GM18868 (cell line): Measurements from ENCODE around the gene CHTOP.
"Not testable (repeated sequence)": the region's sequence is repeated elsewhere in the genome, so short reads cannot be mapped to it uniquely, and the experiment has no call there.

Experiments
- ATAC-seq: cut with Tn5 transposase; IDR thresholded peaks from one replicate; pipeline ENCODE4 v1.9.1; 2021; ENCODE audit warnings: mild to moderate bottlenecking, moderate library complexity; ENCODE audit not compliant: unreplicated experiment

The CHTOP gene

GRCh38 chr1:153630384-153630783 lies 3.5 kb upstream of the CHTOP start:
- no peak for ATAC-seq

- ATAC-seq, result no peak
These were observed 2.5 kb upstream of the CHTOP start for GRCh38 chr1:153631047-153632022.

- ATAC-seq, result peak; percentile 21
These were observed 609 bp upstream of the CHTOP start for GRCh38 chr1:153633161-153633753.

- no peak for ATAC-seq
These were observed 2.0 kb downstream of the CHTOP start for GRCh38 chr1:153635872-153636271.

DNA sequence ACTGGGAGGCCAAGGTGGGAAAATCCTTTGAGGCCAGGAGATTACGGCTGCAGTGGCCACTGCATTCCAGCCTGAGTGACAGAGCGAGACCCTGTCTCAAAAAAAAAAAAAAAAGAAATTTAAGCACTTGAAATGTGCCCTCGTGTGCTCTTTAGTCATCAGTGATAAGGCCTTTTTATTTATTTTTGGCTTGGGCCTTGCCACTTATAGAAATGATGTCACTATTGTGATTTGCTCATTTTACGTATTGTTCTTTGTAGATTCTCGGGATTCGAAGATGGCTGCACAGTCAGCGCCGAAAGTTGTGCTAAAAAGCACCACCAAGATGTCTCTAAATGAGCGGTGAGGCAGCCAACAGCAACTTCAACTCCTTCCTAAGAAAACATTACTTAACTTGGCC lies 2.4 kb downstream of the CHTOP start:
- ATAC-seq, result no peak

DNA sequence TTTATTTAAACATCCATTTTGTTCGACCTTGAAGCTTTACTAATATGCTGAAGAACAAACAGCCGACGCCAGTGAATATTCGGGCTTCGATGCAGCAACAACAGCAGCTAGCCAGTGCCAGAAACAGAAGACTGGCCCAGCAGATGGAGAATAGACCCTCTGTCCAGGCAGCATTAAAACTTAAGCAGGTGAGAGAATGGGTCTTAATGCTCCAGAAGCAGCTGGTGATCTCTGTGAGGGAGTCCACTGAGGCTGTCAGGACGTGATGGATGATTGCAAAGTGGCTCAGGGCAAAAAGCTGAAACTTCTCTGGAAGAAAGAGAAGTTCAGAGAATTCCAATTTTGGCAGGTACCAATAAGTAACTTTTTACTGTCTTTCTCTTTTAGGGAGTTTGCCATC lies 4.4 kb downstream of the CHTOP start:
- no peak for ATAC-seq

- no peak for ATAC-seq
These were observed 5.4 kb downstream of the CHTOP start for GRCh38 chr1:153639280-153639679.

GRCh38 chr1:153640213-153640612 lies 6.3 kb downstream of the CHTOP start:
- not testable (repeated sequence) for ATAC-seq

DNA sequence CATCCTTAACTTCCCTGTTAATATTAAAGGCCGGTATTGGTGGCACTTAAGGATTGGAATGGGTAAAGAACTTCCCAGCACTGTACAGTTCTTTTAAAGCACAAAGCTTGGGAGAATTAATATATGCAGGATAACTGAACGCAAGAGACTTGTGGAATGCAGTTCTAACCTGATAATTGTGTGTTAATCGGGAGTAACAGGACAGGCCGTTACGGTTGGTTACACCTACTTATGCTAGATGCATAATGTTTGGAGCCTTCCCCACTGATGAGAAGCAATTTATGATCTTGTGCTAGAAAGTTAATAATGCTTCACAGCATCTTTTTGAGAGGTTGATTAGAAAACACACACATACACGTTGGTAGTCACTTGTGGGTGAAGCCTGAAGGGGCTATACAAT lies 7.0 kb downstream of the CHTOP start:
- ATAC-seq, result no peak

DNA sequence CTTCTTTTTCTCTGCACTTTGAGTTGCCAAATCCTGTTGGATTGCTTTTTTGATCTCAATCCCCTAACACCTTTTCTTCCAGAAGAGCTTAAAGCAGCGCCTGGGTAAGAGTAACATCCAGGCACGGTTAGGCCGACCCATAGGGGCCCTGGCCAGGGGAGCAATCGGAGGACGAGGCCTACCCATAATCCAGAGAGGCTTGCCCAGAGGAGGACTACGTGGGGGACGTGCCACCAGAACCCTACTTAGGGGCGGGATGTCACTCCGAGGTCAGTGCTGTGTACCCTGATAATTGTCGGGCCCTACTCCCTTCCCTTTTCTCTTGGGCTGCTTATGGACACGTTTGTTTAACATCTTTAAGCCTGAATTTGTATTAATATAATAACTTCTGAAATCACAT lies 8.3 kb downstream of the CHTOP start:
- no peak for ATAC-seq

- ATAC-seq, result no peak
These were observed 9.2 kb downstream of the CHTOP start for GRCh38 chr1:153643100-153643499.

DNA sequence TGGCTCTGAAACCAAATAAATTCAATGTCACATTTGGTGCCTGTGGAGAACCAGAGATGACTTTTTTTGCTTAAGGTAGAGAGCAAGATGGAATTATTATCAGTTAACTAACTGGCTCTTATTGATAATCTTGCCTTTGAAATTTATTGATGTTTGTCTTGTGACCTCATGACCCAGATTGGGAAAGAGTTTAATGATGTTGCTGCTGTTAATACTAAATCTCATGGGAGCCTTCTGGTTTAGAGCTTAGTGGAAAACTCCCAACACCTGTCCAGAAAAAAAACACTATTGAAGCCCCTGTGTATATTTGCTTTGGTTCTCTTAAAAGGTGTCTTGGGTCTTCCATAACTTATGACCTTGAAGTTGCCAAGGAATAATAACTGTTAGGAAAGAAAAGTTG lies 9.9 kb downstream of the CHTOP start:
- ATAC-seq, result no peak

DNA sequence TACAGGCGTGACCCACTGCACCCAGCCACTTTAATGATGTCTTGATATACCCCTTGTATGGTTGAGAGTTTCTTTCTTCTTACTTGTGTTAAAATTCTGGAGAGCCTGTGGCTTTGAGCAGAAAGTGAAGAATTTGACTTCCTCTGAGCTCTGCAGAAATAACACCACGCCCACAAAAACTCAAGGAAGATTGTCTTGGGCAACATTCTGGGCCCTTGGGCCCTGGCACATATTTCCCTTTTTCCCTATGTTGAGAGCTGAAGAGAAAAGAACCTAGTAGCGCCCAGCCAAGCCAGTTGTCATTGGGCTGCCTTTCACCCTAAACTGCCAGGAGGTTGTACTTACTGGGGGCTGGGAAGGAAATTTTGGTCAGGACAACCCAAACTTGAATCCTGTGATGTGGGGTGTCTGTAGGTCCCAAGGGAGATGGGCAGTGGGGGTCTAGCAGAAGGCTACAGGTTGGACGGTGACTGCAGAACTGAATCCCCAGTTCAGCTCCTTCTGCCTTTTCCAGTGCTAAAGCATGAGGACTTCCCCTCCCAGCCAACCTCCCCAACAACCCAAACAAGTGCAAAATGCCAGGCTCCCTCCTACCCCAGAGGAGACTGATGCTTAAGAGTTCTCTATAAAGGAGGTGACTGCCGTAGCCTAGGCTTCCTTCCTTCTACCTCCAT lies 12.9 kb downstream of the CHTOP start:
- no peak for ATAC-seq

- ATAC-seq, result no peak
These were observed 13.5 kb downstream of the CHTOP start for GRCh38 chr1:153647346-153647714.

- no peak for ATAC-seq
These were observed 14.3 kb downstream of the CHTOP start for GRCh38 chr1:153648000-153648643.

- ATAC-seq, result no peak
These were observed 15.4 kb downstream of the CHTOP start for GRCh38 chr1:153649137-153649862.

- ATAC-seq, result no peak
These were observed 16.0 kb downstream of the CHTOP start for GRCh38 chr1:153649863-153650235.

DNA sequence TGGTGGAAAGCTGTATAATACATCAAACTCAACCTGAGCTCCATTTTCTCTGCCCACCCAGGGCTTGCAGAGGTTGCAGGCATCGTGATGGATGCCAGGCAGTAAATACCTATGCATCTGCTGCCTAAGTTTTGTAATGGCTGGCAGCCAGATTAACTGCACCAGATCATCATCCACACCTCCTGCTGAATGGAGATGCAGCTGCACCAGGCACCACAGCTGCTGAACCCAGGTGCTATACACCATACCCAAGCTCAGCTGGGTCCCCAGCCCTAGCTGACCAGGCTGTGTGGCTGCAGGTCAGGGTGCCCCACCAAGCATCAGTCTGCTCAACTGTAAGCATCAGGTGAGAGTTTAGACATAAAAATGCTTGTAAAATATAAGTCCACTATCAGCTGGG lies 17.9 kb downstream of the CHTOP start:
- no peak for ATAC-seq

- ATAC-seq, result no peak
These were observed 19.1 kb downstream of the CHTOP start for GRCh38 chr1:153652805-153653500.

GRCh38 chr1:153655333-153655732 lies 21.5 kb downstream of the CHTOP start:
- no peak for ATAC-seq
